ENCODE results near the gene NQO2.
A peak's percentile ranks its signal among the peaks of the same experiment; 100 is the strongest.
"Not testable (repeated sequence)": the region's sequence is repeated elsewhere in the genome, so short reads cannot be mapped to it uniquely, and the experiment has no call there.

Gene NQO2

GRCh38 chr6:3057063-3057770, 57.5 kb downstream of the NQO2 start:
- H3K36me3 ChIP-seq (ENCODE audit: control insufficient read depth, insufficient read depth, low read length), result no peaks in the 10 kb centered on the region
- no peak overlapping the region for H3K4me3 ChIP-seq (replicated peaks; ENCODE audit: low read depth, low read length)
- TF ChIP-seq, protein P1, sequence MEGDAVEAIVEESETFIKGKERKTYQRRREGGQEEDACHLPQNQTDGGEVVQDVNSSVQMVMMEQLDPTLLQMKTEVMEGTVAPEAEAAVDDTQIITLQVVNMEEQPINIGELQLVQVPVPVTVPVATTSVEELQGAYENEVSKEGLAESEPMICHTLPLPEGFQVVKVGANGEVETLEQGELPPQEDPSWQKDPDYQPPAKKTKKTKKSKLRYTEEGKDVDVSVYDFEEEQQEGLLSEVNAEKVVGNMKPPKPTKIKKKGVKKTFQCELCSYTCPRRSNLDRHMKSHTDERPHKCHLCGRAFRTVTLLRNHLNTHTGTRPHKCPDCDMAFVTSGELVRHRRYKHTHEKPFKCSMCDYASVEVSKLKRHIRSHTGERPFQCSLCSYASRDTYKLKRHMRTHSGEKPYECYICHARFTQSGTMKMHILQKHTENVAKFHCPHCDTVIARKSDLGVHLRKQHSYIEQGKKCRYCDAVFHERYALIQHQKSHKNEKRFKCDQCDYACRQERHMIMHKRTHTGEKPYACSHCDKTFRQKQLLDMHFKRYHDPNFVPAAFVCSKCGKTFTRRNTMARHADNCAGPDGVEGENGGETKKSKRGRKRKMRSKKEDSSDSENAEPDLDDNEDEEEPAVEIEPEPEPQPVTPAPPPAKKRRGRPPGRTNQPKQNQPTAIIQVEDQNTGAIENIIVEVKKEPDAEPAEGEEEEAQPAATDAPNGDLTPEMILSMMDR (IDR thresholded peaks at IDR 0.05; ENCODE audit: insufficient read depth, low read length, poor library complexity, severe bottlenecking), result no peak
- H3K27me3 ChIP-seq (replicated peaks; ENCODE audit: control insufficient read depth, insufficient read depth, low read length), result no peaks in the 10 kb centered on the region
- DNase-seq (ENCODE audit: extremely low read depth, insufficient read length), result no peak

DNA sequence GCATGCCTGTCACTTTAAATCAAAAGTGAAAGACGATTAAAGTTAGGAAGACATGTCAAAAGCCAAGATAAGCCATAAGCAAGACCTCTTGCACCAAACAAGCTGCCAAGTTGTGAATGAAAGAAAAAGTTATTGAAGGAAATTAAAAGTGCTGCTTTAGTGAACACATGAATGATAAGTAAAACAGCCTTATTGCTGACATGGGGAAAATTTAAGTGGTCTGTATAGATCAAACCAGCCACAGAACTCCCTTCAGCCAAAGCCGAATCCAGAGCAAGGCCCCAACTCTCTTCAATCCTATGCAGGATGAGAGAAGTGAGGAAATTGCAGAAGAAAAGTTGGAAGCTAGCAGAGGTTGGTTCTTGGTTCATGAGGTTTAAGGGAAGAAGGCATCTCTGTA, 59.3 kb downstream of the NQO2 start:
- no peaks in the 10 kb centered on the region for H3K36me3 ChIP-seq (ENCODE audit: control insufficient read depth, insufficient read depth, low read length)
- H3K27me3 ChIP-seq (replicated peaks; ENCODE audit: control insufficient read depth, insufficient read depth, low read length), result no peaks in the 10 kb centered on the region
- no peak for DNase-seq (ENCODE audit: extremely low read depth, insufficient read length)
- no peak overlapping the region for H3K4me3 ChIP-seq (replicated peaks; ENCODE audit: low read depth, low read length)
- TF ChIP-seq, protein P1 (IDR thresholded peaks at IDR 0.05; ENCODE audit: insufficient read depth, low read length, poor library complexity, severe bottlenecking), result no peak

DNA sequence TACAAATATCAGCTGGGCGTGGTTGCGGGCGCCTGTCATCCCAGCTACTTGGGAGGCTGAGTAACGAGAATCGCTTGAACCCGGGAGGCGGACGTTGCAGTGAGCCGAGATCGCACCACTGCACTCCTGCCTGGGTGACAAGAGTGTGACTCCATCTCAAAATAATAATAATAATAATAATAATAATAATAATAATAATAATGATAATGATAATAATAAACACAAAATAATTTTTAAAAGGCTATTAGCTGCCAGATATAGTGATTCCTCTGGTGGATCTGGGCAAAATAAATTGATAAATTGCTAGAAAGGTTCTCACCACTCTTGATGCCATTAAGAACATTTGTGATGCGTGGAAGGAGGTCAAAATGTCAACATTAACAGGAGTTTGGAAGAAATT, 60.4 kb downstream of the NQO2 start:
- not testable (repeated sequence) for DNase-seq (ENCODE audit: extremely low read depth, insufficient read length); H3K4me3 ChIP-seq (replicated peaks; ENCODE audit: low read depth, low read length); H3K36me3 ChIP-seq (ENCODE audit: control insufficient read depth, insufficient read depth, low read length)

GRCh38 chr6:3061501-3061941, 61.8 kb downstream of the NQO2 start:
- no peak for DNase-seq (ENCODE audit: extremely low read depth, insufficient read length)

More for the DNA sequence above, 60.4 kb downstream of the NQO2 start:
- H3K27me3 ChIP-seq (replicated peaks; ENCODE audit: control insufficient read depth, insufficient read depth, low read length), result not testable (repeated sequence)

GRCh38 chr6:3063340-3063732, 63.6 kb downstream of the NQO2 start:
- peak overlapping the region; percentile 75 for H3K4me3 ChIP-seq (replicated peaks; ENCODE audit: low read depth, low read length)
- not testable (repeated sequence) for H3K27me3 ChIP-seq (replicated peaks; ENCODE audit: control insufficient read depth, insufficient read depth, low read length); DNase-seq (ENCODE audit: extremely low read depth, insufficient read length); H3K36me3 ChIP-seq (ENCODE audit: control insufficient read depth, insufficient read depth, low read length)

More at GRCh38 chr6:3061501-3061941, 61.8 kb downstream of the NQO2 start:
- Histone ChIP-seq H3K4me3 (replicated peaks; ENCODE audit: low read depth, low read length) (no peak overlapping the region), H3K27me3 (replicated peaks; ENCODE audit: control insufficient read depth, insufficient read depth, low read length) (no peaks in the 10 kb centered on the region), H3K36me3 (ENCODE audit: control insufficient read depth, insufficient read depth, low read length) (no peaks in the 10 kb centered on the region)
- TF ChIP-seq, protein P1 (IDR thresholded peaks at IDR 0.05; ENCODE audit: insufficient read depth, low read length, poor library complexity, severe bottlenecking), result no peak

DNA sequence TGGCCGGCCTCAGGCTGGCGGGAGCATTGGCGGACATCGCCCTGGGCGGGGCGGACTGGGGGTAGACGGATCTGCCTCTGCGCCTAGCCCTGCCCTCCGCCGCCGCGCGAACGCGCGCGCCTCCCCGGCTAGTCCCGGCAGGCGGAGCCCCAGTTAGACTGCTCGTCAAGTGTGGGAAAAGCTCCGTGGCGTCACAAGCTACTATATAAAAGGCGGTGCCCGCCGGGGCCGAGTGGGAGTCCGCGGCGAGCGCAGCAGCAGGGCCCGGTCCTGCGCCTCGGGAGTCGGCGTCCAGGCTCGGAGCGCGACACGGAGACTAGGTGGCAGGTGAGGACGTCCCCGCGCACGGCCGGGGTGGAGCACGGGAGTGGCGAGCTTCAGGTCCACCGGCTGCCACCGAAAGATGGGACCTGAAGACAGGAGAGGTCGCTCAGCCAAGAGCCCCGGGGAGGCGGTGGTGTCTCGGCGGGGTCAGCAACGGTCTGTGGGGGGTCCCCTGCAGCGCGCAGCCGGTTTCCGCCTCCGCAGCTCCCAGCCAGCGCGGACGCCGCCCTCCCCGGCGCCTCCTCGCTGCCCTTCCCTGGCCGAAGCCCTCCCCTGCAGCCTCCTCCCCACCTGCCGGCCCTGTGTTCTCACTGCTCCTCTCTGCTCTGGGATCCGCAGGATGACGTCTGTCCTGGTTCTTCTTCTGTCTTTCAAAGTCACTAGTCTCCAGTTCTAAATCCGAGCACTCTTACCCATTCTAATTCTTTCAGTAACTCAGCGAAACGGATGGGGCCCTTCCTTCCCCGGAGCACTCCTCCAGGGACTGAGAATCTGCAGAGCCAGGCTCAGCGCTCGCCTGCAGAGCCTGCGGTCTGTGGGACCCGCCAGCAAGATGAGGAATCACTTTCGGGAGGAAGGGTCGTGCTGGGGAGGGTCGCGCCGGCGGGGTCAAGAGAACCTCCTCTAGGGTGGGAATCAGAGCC, 64.3 kb downstream of the NQO2 start:
- TF ChIP-seq, protein P1 (IDR thresholded peaks at IDR 0.05; ENCODE audit: insufficient read depth, low read length, poor library complexity, severe bottlenecking), result peak; percentile 1
- peak; percentile 89 for DNase-seq (ENCODE audit: extremely low read depth, insufficient read length)
- no peaks in the 10 kb centered on the region for H3K36me3 ChIP-seq (ENCODE audit: control insufficient read depth, insufficient read depth, low read length)
- H3K27me3 ChIP-seq (replicated peaks; ENCODE audit: control insufficient read depth, insufficient read depth, low read length), result no peaks in the 10 kb centered on the region
- H3K4me3 ChIP-seq (replicated peaks; ENCODE audit: low read depth, low read length), result peak overlapping the region; percentile 75
